RWPE1 (cell line): ENCODE results near the gene FLNC.
A peak's percentile ranks its signal among the peaks of the same experiment; 100 is the strongest.

Experiments used
- CTCF ChIA-PET: fragments of 350-600 bp; sonication (Branson Sonifier 250); formaldehyde crosslinking; extraction: SDS; loops from one replicate; lab custom pipeline; 2021; lab: Yijun Ruan, JAX
- POLR2A ChIA-PET: fragments of 400-600 bp; formaldehyde crosslinking; extraction: SDS; loops from one replicate; lab custom pipeline; 2020; ENCODE audit warnings: antibody characterized with exemption; ENCODE audit not compliant: low non-redundant PET; lab: Yijun Ruan, JAX
- DNase-seq: peaks from one replicate; pipeline ENCODE4 v3.0.0; 2012; ENCODE audit warnings: low spot score
- H3K27ac ChIP-seq: fragments of 450-650 bp; 2 replicates; pipeline ENCODE4 v1.5.1; 2017
- TF ChIP-seq, protein P1 (sequence below): fragments of 450-650 bp; conservative IDR thresholded peaks from 2 replicates; pipeline ENCODE4 v1.5.1; 2017; ENCODE audit warnings: low read depth, mild to moderate bottlenecking

The FLNC gene

DNA sequence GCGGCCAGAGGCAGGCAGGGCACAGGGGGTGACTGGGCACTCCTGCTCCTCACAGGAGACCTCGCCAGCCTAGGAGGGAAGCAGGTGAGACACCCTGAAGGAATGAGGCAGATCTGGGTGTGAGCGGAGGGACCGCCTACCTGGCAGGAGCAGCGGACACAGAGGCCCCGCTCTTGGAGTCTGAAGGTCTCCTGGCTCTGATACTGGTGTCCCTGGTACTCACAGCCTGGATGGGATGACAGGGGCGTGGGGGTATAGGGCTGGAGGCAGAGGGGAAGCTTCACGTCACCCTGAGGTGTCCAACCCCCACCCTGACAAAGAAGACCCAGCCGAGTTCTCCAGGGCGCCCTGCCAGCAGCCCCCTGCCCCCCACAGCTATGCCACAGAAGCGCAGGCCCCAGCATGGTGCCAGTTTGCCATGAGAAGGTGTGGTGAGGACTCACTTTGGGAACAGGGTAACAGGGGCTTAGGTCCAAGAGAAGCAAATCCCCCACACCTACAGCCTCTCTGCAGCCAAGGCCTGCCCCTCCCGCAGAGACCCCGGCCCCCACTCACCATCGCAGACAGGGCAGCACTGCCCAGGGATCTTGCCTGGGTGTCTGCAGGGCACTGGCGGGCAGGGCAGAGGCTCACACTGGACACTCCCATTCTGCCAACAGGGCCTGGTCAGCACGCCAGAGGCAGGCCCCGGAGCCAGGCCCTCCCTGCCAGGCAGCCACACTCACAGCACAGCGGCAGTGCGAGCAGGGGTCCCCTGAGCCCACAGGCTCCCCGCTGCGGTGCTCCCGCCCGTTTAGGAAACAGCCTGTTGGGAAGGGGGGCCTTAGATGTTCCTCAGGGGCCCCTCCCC lies 63.3 kb downstream of the FLNC start:
- TF ChIP-seq, protein P1, sequence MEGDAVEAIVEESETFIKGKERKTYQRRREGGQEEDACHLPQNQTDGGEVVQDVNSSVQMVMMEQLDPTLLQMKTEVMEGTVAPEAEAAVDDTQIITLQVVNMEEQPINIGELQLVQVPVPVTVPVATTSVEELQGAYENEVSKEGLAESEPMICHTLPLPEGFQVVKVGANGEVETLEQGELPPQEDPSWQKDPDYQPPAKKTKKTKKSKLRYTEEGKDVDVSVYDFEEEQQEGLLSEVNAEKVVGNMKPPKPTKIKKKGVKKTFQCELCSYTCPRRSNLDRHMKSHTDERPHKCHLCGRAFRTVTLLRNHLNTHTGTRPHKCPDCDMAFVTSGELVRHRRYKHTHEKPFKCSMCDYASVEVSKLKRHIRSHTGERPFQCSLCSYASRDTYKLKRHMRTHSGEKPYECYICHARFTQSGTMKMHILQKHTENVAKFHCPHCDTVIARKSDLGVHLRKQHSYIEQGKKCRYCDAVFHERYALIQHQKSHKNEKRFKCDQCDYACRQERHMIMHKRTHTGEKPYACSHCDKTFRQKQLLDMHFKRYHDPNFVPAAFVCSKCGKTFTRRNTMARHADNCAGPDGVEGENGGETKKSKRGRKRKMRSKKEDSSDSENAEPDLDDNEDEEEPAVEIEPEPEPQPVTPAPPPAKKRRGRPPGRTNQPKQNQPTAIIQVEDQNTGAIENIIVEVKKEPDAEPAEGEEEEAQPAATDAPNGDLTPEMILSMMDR = no peak
- CTCF ChIA-PET = interaction anchor here (0.6 to 0.9 kb wide), 3 partner anchors 10 to 259 kb away, joined by 3 to 4 read pairs (median 4); no protein-coding TSS in a partner anchor
- POLR2A ChIA-PET = no interaction called here
- DNase-seq = peak; percentile 85
- peak overlapping the region; percentile 54 for H3K27ac ChIP-seq

DNA sequence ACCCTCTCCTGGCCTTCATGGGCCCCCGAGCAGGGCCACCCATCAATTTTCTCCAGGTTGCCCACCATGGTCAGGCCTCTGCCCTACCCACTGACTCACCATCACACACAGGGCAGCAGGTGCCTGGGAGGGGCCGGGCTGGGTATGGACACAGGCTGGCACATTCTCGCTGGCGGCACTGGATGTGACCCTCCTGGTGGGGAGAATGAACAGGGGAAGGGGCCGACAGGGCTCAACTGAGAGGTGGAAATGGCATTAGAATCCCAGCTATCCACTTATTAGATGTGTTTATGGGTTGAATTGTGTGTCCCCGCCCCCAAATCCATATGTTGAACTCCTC lies 63.9 kb downstream of the FLNC start:
- DNase-seq = no peak

DNA sequence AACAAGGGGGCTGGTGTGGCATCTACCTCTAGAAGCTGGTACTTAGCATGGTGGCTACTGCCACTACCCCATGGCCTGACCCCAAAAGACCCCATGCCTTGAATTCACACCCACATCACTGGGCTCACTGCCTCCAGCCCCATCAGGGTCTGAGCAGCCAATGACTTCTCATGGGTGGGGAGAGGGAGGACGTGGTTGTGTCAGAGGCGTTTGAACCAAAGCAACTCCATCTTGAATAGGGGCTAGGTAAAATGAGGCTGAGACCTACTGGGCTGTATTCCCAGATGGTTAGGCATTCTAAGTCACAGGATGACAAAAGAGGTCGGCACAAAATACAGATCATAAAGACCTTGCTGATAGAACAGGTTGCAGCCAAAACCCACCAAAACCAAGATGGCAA lies 65.1 kb downstream of the FLNC start:
- no peak overlapping the region for H3K27ac ChIP-seq
- POLR2A ChIA-PET = no interaction called here
- no peak for DNase-seq
- CTCF ChIA-PET = no interaction called here
- TF ChIP-seq, protein P1 = no peak

More for the DNA sequence above, 63.9 kb downstream of the FLNC start:
- H3K27ac ChIP-seq = no peak overlapping the region
- TF ChIP-seq, protein P1 = no peak
- CTCF ChIA-PET = interaction anchor here (0.6 kb wide), 1 partner anchor 14 kb away, joined by 4 read pairs; no protein-coding TSS in a partner anchor
- POLR2A ChIA-PET = no interaction called here

DNA sequence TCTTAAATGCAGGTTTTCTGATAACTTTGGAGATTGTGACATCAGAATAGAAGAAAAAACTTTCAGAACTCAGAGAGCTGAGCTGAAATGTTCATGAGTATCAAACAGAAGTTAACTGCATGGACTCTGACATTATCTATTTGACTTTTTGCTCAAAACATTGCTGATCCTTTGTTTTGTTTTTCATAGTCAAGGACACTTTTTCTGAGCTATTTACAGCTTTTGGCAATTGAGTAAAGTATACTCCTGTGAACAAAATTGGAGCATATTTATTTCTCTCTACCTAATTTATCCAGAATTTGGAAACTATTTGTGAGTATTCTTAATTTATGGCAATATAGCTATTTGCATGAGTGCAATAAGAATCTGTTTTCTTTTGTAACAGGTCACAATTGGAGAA lies 69.2 kb downstream of the FLNC start:
- CTCF ChIA-PET = no interaction called here
- POLR2A ChIA-PET = no interaction called here
- H3K27ac ChIP-seq = no peak overlapping the region
- DNase-seq = no peak
- TF ChIP-seq, protein P1 = no peak

DNA sequence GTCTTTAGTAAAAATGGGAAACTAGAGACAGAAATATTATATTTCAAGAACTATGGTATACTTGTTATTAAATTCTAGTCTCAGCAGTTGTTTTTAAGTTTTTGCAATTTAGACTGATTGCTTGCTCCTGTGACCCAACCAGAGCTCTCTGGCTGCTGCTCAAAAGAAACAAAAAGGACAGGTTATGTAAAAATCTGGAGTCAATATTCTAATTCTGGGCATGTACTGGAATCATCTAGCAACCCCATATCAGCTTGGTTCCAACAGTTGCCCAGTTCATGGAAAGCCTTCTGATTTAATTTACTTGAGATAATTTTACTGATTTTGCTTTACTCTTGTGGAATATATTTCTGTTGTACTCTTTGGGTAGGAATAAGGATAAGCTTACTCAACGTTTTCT lies 70.0 kb downstream of the FLNC start:
- DNase-seq = no peak
- no peak overlapping the region for H3K27ac ChIP-seq
- POLR2A ChIA-PET = no interaction called here
- TF ChIP-seq, protein P1 = no peak
- CTCF ChIA-PET = no interaction called here

DNA sequence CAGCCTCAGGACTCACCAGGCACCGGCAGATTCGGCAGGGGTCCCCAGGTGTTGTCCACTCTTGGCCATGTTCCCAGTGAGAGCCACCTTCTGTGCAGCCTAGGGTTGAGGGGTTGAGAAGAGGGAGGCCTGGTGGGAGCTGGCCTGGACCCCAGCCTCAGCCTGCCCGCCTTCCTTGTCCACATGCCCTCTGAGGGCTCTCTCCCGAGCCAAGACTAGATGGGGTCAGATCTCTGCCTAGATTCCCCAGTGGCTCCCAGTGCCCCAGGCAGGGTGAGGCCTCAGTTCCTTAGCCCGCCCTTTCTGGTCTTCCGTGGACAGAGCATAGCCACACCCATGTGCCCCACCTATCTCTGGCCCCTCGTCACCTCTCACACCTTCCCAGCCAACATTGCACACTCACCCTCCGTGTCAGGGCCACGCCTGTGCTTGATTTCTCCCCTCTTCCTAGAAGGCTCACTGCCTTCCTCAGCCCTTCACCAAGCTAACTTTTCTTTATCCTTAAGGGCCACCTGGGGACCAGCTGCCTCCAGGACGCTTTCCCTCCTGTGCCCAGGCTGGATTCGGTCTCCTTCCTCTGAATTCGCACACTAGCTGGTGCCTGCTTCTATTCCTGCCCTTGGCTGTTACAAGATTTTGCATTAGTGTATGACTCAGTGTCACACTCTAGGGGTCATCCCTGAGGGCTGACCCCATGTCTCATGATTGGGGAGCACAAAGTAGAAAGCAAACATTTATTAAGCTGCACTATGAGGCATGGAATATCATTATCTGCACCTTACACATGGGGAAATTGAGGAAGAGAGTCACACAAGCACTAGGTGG lies 72.8 kb downstream of the FLNC start:
- ChIA-PET CTCF (interaction anchor here (0.5 kb wide), 1 partner anchor 1248 kb away, joined by 3 read pairs; no protein-coding TSS in a partner anchor), POLR2A (no interaction called here)
- H3K27ac ChIP-seq = 0 out of 2 replicates have a peak overlapping the region, but pooled peaks have one; percentile 2
- TF ChIP-seq, protein P1 = no peak
- DNase-seq = no peak
